ENCODE results near the gene SMIM14.
A peak's percentile ranks its signal among the peaks of the same experiment; 100 is the strongest.
"Not testable (repeated sequence)": the region's sequence is repeated elsewhere in the genome, so short reads cannot be mapped to it uniquely, and the experiment has no call there.

The SMIM14 gene

GRCh38 chr4:39638354-39639239 is at the start of gene SMIM14:
Gene SMIM14, minus strand, starts transcription at chr4:39638865. Its CDS starts 33,720 bp downstream, at chr4:39605145.
- DNase-seq, result peak; percentile 80

GRCh38 chr4:39687014-39687413 is 48.3 kb upstream of the SMIM14 start:
- DNase-seq, result no peak

GRCh38 chr4:39685990-39686389 is 47.3 kb upstream of the SMIM14 start:
- no peak for DNase-seq

GRCh38 chr4:39682138-39682537 is 43.5 kb upstream of the SMIM14 start:
- DNase-seq, result no peak

GRCh38 chr4:39681003-39681402 is 42.3 kb upstream of the SMIM14 start:
- not testable (repeated sequence) for DNase-seq

- DNase-seq, result not testable (repeated sequence)
Observed at GRCh38 chr4:39675681-39676080, 37.0 kb upstream of the SMIM14 start.

GRCh38 chr4:39670296-39670695 is 31.6 kb upstream of the SMIM14 start:
- not testable (repeated sequence) for DNase-seq

- no peak for DNase-seq
Observed at GRCh38 chr4:39668887-39669286, 30.2 kb upstream of the SMIM14 start.

GRCh38 chr4:39667706-39668105 is 29.0 kb upstream of the SMIM14 start:
- no peak for DNase-seq

- no peak for DNase-seq
Observed at GRCh38 chr4:39664828-39665731, 26.4 kb upstream of the SMIM14 start.

GRCh38 chr4:39662683-39663082 is 24.0 kb upstream of the SMIM14 start:
- no peak for DNase-seq

GRCh38 chr4:39660757-39661156 is 22.1 kb upstream of the SMIM14 start:
- no peak for DNase-seq

GRCh38 chr4:39660045-39660444 is 21.4 kb upstream of the SMIM14 start:
- DNase-seq, result no peak

GRCh38 chr4:39658756-39659155 is 20.1 kb upstream of the SMIM14 start:
- DNase-seq, result no peak

- no peak for DNase-seq
Observed at GRCh38 chr4:39657465-39657864, 18.8 kb upstream of the SMIM14 start.

- not testable (repeated sequence) for DNase-seq
Observed at GRCh38 chr4:39656638-39657037, 18.0 kb upstream of the SMIM14 start.

GRCh38 chr4:39655876-39656275 is 17.2 kb upstream of the SMIM14 start:
- DNase-seq, result no peak

- DNase-seq, result no peak
Observed at GRCh38 chr4:39655211-39655610, 16.5 kb upstream of the SMIM14 start.

GRCh38 chr4:39651586-39651985 is 12.9 kb upstream of the SMIM14 start:
- DNase-seq, result not testable (repeated sequence)

GRCh38 chr4:39649639-39650265 is 11.1 kb upstream of the SMIM14 start:
- no peak for DNase-seq

GRCh38 chr4:39648827-39649558 is 10.3 kb upstream of the SMIM14 start:
- DNase-seq, result no peak

- no peak for DNase-seq
Observed at GRCh38 chr4:39648213-39648612, 9.5 kb upstream of the SMIM14 start.

Measured in GDM1 (cell line).